ENCODE results near the gene GID8.

GID8 gene

DNA sequence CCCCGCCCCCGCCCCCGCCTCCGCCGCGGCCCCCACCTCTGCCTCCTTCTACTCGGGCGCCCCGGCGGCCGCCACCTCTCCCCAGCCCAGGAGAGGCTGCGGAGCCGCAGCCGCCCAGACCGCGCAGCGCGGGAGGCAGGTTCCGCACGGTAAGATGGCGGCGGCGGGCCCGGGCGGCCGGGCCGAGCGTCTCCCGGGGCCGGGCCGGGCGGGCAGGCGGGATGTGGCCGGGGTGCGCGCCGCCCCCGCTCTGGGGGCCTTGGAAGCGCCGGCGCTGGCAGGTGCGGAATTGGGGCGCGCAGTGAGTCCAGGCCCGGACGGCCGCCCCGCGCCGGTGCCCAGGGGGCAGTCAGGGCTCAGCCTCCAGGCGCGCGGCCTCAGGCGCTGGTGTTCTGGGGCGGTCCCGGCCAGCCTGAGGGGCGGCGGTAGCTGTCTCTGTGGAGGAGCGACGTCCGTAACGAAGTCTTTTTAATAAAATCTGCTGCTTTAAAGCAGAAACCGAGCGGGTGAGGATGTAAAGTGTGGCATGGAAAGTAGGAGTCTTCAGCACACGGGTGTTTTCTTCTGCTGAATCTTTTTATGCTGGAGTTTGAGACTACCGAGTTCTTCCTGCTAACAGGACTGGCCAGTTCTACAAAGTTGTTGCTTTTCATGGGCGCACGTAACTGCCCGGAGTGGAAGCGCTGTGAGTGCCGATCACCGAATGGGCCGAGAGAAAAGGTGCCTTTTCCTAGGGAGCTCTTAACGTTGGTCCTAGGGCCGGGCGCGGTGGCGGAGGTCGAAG, at the start of gene GID8:
Gene GID8, plus strand, starts transcription at position 43 of the 784 bp plus-strand sequence. CDS start 3,356 bp downstream, outside the sequence.
- DNase-seq, result peak; percentile 83

DNA sequence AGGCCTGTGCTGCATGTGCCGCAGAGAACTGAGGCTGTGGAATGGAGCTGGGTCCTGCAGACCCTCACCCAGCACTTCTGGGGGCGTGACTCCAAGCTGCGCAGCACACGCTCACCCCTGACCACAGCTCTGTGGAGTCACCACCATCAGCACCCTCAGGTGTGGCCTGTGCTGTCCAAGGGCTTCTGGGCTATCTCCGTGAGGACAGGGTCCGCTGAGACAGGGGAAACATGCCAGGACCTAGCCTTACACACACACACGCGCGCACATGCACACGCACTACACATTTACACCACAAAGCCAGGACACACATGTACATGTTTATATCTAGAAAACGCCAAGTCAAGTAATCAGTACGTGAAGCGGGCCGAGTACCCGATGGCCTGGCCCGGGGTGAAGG, 49.5 kb upstream of the GID8 start:
- DNase-seq, result no peak

DNA sequence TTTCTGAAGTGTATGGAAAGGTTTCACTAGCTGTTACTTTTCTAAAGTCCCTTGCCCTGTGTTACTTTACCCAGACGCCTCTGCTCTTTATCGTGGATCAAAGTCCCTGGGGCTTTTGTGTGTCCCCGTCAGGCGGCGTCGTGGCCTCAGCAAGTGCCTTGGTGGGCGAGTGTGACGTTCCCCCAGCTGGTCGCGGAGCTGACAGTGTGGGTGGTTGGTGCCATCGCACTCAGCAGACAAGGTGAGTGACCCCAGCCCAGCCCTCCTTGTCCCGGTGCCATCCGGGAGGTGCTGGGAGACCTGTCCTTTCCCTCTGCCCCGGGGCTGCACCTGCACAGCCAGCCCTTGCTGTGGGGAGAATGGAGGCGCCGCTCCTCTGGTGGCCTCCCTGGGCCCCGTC, 49.0 kb upstream of the GID8 start:
- no peak for DNase-seq

DNA sequence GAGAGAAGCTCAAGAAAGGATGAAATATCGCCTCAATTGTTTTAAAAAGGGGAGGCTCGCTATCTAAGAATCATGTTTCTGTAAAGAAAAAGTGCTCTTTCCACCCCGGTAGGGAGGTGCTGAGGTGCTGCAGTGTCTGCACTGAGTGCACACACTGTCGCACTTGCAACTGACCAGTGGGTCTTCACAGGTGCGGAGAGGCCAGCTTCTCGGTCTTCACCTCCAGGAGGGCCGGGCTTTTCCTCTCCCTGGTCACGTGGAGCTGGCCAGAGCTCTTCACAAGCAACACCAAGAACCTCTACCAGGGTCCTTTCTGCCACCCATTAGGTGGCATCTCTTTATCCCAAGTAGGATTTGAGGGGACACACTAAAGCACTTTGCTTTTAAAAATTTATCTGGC, 48.5 kb upstream of the GID8 start:
- no peak for DNase-seq

DNA sequence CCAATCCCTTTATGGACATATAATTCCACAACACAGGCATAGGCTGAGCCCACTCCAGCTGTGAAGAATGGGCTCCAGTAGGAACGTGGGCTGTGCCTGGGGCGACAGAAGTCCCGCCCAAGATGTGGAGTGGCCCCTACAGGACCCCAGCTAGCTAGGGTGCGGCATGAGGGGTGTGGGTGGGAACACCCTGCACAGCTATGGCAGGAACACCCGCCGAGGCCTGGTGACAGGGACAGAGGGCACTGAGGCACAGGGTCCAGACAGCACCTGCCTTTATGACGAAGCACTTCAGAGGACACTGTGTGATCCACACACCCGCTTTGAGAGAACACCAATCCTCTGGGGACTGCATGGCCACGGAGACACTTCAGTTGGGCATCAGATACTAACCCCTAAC, 48.1 kb upstream of the GID8 start:
- DNase-seq, result no peak

DNA sequence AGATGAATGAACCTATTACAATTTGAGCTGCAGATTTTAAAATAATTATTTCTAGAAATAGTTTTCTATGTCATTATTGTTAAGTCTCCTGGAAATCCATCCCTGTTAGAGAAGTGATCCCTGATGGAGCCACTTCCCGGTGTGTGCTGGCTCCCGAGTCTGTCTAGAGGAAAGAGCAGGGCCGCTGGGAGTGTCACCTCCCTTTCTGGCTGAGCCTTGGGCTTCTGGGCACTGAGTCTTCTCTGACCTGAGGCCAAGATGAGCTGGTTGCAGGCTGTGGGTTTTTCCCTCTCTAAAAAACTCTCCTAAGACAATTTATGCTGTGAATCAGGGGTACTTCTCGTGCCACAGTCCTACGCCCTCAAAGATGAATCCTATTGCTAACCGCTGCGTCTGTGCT, 47.5 kb upstream of the GID8 start:
- DNase-seq, result no peak

DNA sequence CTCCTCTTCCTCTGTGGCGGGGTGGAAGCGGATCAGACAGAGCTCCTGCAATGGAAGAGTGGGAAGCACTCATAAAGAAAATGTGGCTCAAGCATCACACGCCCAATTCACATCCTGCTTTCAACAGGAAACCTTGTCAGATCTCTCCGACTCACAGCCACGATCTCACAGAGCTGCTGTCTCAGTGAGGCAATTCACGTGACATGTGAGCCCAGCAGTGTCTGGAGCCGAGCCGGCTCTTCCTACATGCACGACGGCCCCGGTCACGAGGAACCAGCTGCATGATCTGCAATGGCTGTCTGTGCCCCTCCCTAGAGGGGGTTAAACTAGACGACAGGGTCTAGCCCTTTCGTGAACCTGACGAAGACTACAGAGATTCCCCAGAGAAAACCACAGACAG, 46.8 kb upstream of the GID8 start:
- DNase-seq, result peak; percentile 74

DNA sequence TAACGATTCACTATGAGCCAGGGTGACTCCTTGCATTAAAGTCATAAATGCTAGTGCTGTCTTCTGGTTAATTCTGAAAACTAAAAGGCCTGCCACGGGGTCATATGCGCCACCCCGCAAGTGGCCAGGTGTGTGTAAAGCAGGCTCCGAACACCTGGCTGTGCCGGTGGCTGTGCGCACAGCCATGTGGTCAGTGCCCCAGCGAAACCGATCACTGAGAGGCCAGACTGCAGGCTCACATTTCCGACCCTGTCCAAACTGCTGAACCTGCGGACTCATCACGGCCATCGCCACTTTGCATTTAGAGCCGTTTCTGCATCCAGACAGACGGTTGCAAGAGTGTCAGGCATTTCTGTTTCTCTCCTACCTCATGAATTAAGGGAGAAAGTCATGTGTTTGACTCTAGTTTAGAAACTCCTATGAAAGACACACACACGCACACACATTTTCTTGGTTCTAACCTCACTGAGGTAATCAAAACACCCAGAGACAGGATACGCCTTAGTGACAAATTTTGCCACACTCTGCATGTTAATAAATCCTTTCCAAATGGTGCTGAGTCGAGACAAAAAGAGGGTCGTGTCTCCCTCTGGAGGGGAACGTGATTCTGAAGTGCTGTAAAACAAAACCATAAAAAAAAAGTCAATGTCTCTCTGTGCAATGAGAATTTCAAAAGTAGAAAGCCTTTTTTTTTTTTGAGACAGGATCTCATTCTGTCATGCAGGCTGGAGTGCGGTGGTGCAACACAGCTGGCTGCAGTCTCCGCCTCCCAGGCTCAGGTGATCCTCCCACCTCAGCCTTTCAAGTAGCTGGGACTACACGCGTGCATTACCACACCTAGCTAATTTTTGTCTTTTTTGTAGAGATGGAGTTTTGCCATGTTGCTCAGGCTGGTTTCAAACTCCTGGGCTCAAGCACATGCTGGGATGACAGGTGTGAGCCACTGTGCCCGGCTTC, 45.3 kb upstream of the GID8 start:
- no peak for DNase-seq

DNA sequence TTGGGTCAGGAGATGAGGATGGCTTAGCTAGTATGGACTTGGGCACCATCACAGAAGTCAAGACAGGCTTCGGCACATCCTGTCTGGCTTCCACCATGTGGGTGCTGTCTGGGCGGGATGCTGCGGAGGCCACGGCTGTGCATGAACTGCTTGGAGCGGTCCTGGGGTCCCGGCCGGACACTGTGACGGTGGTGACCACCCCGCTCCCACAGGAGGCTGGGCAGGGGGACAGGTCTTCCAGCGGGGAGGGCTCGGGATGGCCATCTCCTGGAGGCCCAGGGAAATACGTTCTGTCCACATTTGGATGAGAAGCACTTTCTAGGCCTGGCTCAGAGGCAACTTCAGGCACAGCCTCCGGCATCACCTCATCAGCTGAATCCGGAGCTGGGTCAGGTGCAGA, 44.2 kb upstream of the GID8 start:
- no peak for DNase-seq

DNA sequence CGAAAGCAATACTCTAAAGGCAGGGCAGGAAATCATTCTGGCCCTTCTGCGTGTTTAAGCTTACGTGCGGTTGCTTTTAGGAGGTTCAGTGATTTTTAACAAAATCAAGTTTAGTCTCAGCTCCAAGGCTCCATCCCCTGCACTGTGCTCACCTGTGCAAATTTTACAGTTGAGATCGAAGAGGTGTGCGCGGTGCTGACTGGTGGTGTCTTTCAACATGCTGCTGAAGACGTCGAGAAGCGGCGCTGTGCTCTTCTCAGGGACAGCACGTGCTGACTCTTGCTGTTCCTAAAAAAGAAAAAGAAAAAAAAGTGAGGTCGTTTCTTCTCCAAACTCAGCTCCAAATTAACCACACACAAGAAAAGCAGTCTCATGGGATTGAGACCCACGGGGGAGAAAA, 43.7 kb upstream of the GID8 start:
- DNase-seq, result no peak

DNA sequence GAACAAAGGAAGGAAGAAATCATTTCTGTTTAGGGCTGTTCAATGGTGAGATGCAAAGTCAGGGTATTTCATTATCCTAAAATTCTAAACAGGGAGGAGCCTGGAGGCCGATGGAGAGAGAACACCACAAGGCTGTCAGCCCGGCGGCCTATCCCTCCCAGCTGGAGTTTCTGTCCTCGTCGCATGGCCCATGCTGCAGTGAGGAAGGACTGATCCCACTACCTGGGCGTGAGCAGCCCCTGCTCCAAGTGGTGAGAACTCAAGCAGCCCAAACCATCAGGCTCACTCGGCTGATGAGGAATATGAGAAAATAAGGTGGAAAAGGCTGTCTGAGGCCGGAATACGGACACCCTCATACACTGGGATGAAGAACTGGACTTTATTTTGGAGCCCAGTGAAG, 42.4 kb upstream of the GID8 start:
- no peak for DNase-seq

DNA sequence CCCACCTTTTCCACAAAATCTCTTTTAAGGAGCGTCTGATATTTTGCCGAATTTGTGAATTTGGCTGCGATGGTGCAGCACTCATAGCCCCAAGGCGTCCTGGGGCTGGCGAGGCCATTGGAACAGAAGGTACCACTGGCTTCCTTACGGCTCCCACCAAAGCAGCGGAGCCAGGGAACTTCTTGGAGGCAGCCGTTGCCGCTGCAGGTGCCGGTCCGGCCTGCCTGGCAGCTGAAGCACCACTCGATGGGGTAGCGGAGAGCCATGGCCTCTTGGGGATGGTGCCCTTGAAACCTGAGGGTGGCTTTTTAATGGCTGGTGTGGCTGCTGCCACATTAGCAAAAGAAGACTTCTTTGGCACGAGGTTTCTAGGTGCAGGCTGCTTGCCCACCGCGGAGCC, 41.4 kb upstream of the GID8 start:
- no peak for DNase-seq

DNA sequence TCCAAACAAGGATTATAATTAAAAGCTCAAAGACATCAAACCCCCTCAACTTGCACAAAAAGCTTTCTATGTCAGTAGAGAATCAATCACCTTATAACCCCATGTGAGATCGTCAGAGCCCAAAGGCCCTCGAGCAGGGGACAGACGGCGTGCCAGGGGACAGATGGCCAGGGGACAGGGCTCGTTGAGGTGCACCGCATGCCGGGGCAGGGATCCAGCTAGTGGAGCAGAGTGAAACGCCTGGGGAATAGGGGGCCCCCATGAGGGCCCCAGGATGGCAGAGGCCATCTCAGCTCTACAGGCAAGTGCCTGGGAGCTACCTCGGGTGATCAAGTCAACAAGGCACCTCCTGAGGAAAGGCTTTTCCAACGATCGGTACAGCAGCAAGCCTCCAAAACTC, 40.3 kb upstream of the GID8 start:
- DNase-seq, result no peak

DNA sequence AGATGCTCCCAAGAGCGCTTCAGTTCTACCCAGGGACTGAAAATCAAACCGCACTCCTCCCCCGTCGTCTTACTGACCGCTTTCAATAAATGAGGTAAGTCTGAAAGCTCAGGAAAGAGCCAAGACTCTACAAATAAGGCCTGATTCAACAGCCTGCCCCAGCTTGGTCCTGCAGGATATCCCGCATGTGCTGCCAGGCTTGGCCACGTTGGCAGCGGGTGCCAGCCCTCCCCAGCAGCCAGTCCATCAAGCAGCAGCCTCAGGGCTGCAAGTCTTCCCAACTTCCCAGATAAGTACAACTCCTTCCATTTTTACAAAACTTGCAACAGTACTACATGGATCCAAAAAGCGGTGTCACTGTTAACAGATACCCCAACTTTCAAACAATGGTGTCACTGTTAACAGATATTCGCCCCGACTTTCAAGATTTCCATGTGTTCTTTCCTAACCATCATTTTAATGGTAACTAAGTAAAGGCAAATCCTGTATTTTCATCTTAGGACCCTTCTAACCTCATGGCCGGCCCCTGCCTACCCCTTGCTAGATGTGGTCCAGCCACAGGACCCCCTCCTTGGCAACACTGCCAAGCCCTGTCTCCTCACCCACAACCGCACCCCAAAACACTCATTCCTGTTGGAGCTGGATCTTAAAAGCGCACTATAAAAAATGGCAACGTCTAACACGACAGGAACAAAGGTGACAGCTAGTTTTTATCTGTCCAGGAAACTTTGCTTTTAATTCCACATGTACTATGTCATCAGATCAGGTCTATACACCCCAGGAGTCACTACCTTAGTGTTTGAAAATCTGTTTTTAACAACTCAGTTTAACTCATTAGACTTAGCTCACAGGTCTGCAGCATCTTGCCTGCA, 39.6 kb upstream of the GID8 start:
- no peak for DNase-seq

DNA sequence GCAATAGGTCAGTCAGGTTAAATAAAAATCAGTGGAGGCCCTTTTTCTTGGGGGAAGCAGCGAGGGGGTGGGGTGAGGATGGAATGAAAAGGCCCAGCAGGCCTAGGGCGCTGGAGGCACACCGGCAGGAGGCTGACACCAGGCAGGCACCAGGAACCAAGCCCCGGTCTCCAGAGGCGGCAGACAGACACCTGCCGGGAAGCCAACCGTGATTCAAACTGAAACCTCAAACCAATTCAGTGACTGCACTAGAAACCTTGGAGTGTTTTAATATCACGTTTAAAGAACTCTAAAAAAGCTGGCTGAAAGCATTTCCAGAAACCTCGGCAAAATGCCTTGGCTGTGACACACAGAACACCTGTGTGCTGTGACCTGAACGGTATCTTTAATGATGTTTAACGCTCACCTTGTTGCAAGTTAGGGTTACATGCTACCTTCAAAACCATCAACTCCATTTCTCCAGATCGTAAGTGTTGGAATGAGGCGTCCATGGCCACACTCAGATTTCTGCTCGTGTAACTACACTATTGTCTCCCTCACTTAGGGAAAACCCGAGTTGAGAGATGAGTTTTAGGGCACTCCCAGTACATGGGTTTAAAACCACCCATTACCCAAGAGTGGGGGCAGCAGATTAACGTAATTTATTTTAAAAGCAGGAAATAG, 38.8 kb upstream of the GID8 start:
- DNase-seq, result no peak

DNA sequence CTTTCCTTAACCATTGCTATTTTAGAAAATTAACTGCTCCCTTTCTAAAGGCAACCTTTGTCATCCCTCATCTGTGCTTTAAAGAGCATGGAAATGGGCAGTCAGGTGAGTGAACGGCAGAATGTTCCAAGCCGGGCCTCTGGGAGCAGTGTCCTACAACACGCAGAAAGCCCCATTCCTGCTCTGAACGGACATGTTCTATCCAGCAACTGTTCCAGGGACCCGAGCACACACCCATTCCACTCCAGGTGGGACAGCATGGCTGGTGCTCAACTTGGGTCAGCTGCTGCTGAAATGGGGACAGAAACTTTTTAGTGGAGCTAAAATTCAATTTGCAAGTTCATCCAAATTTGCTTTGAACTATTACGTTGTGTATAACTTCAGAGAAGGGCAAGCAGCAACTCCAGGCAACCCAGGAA, 38.3 kb upstream of the GID8 start:
- no peak for DNase-seq

DNA sequence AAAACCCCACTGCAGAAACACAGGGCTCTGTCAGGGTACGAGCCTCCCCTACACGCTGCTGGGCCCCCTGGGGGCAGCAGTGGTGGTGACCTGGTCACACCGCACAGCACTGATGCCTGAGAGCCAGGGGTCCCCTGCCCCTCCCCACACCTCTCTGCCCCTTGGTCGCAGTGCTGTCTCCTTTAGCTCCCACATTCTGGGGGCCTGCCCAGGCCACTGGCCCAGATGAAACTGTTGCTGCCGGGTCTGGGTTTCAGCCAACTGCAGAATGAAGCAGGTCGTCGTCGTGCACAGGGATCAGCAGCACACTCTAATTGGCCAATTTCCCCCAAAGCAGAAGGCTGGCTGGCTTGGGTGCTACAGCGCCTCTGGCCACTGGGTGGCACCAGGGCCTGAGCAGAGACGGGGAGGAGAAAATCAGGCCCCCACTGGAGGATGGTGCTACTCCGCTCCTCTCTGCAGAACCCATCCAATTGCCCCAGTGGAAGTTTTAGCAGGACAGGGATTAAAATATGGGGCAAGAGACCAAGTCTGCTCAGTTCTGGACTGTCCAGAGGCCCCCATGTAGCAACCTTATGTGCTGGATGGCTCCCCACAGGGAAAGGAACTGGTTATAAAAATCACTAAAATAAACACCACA, 37.8 kb upstream of the GID8 start:
- DNase-seq, result peak; percentile 90

DNA sequence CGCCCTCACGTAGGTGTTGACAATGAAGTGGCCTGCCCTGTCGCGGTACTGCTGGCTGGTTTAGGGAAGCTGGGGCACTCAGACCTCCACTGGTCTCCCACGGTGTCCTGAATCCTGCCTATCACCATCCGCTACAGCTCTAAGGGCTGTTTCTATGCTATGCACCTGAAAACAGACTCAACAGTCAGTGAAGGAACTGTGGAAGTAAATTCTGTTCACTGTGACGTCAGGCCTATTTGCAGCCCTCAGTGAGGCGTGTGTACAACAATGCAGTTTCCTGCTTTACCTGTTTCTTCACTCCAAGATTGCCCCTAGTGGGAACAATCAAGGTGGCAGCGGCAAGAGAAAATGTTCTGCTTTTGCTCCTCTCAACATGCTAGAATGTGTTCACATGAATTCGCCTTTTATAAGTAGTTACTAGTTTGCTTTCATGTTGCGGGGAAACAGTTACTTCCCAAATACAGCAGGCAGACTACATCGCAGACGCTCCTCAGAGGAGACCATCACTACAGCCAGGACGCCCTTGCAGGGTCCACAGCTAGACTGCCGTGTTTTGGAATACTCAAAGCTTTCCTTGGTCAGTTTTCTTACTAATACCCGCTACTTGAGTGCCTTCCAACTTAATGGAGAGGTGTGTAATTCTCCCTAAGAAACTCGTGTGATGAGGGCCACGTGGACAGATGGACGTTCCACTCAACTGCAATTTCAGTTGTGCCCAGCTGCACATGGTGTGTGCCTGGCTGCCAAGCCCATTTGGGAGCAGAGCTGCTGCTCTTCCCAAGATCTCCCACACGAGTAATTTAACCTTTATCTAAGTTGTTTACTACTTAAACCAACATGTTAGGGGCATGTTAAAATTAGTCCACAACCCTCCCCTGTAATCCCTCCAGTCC, 37.0 kb upstream of the GID8 start:
- no peak for DNase-seq

DNA sequence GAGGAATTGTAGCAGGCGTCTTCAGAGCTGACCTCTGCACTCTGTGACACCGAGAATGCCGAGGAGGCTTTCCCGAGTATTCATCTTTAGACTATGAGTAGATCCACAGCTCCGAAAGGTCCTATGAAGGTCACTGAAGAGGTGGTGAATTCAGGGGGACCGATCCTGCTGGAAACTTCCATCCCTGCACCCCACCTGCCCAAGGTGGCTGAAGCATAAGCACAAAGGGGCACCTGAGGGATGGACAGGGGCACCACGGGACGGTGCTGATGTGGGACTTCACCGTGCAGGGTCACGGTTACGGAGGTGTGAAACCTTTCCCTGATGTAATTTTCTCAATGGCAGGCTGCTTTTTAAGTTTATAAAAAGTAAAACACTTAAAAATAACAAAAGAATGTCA, 36.1 kb upstream of the GID8 start:
- DNase-seq, result no peak

DNA sequence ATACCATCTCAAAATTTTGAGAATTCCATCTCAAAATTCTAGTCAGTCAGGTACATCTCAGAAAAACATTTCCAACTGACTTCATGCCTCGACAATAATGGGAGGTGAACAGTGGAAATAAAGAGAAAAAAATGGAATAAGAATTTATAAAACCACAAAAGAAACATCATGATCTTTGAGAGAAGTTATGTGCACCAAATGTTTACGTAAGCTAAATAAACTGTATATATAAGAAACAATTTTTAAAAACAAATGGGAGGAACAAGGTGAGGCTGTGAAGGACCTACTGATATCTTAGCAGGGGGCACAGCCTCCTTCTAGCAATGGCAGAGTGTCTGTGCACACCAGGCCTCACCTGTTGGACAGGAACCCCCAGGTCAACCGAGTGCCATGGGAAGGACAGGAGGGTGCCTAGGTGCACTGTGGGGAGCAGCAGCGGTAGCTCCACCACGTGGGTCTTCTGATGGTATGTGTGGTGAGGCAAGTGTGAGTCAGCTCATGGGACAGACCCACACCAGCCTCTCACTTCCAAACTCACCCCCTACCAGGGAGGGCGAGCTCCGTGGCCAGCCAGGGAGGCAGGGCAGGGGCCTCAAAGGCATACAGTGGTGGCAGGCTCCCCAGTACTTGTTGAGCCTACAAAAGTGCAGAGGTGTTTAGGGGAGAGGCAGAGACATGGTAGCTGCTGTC, 34.9 kb upstream of the GID8 start:
- no peak for DNase-seq

Data from activated effector memory CD4-positive, alpha-beta T cell treated with anti-CD3 and anti-CD28 coated beads, Interleukin-2, amount 50 U/mL, for 16 hours (primary cell).